ENCODE results near the gene MYL9. TPM values are rescaled to one million over a fixed set of nuclear protein-coding genes. Genes with fewer than 3 reads are reported as not detected.

MYL9 gene
- total RNA-seq, 2 donors from 2014 or later = 16.9 to 26.7 TPM

- DNase-seq = peak in 1 of 4 donors; percentile 41
- Histone ChIP-seq H3K27ac (no peak overlapping the region), H3K4me1 (peaks cover 21% of the 10 kb centered on the region), H3K27me3 (no peaks in the 10 kb centered on the region), H3K9me3 (no peaks in the 10 kb centered on the region), H3K36me3 (replicated peaks in 1 of 2; ENCODE audit: insufficient read depth in 1 of 2, low read depth in 2 of 2) (no peaks in the 10 kb centered on the region), H3K4me3 (no peak overlapping the region)
- intact Hi-C loops (cut with DNase I) = no loop called here
- WGBS, 2 donors = 76 to 84% methylated on average over 5 to 12 of the region's 12 CpGs
- no peak for ATAC-seq
- TF ChIP-seq POLR2A (IDR thresholded peaks at IDR 0.05) (no peak), CTCF (IDR thresholded peaks at IDR 0.05) (peak in 1 of 7 experiments; percentile 19)
These were observed 6.6 kb downstream of the MYL9 start for GRCh38 chr20:36548006-36548315.

GRCh38 chr20:36548704-36549627, 7.6 kb downstream of the MYL9 start:
- no peak overlapping the region for H3K27ac ChIP-seq
- no peak overlapping the region for H3K4me3 ChIP-seq
- no peaks in the 10 kb centered on the region for H3K27me3 ChIP-seq
- ATAC-seq (no peak), DNase-seq (no peak)
- H3K36me3 ChIP-seq (replicated peaks in 1 of 2; ENCODE audit: insufficient read depth in 1 of 2, low read depth in 2 of 2) = no peaks in the 10 kb centered on the region
- H3K9me3 ChIP-seq = no peaks in the 10 kb centered on the region
- peaks cover 11% of the 10 kb centered on the region for H3K4me1 ChIP-seq
- WGBS, 2 donors = 82 to 87% methylated on average over 11 to 23 of the region's 23 CpGs
- intact Hi-C loops (cut with DNase I) = no loop called here
- TF ChIP-seq POLR2A (IDR thresholded peaks at IDR 0.05) = no peak

- DNase-seq = no peak
- no peak for TF ChIP-seq CTCF (IDR thresholded peaks at IDR 0.05)
- TF ChIP-seq POLR2A (IDR thresholded peaks at IDR 0.05) = no peak
- 81% methylated on average over 9 of the region's 9 CpGs; no CpG with 5 or more reads in 1 of the 2 donors for WGBS, 2 donors
- intact Hi-C loops (cut with DNase I) = no loop called here
- Histone ChIP-seq H3K9me3 (no peaks in the 10 kb centered on the region), H3K27me3 (no peaks in the 10 kb centered on the region), H3K4me1 (peaks cover 5% of the 10 kb centered on the region), H3K36me3 (replicated peaks in 1 of 2; ENCODE audit: insufficient read depth in 1 of 2, low read depth in 2 of 2) (no peaks in the 10 kb centered on the region), H3K4me3 (no peak overlapping the region), H3K27ac (no peak overlapping the region)
- no peak for ATAC-seq
These were observed 8.3 kb downstream of the MYL9 start for GRCh38 chr20:36549628-36549941.

DNA sequence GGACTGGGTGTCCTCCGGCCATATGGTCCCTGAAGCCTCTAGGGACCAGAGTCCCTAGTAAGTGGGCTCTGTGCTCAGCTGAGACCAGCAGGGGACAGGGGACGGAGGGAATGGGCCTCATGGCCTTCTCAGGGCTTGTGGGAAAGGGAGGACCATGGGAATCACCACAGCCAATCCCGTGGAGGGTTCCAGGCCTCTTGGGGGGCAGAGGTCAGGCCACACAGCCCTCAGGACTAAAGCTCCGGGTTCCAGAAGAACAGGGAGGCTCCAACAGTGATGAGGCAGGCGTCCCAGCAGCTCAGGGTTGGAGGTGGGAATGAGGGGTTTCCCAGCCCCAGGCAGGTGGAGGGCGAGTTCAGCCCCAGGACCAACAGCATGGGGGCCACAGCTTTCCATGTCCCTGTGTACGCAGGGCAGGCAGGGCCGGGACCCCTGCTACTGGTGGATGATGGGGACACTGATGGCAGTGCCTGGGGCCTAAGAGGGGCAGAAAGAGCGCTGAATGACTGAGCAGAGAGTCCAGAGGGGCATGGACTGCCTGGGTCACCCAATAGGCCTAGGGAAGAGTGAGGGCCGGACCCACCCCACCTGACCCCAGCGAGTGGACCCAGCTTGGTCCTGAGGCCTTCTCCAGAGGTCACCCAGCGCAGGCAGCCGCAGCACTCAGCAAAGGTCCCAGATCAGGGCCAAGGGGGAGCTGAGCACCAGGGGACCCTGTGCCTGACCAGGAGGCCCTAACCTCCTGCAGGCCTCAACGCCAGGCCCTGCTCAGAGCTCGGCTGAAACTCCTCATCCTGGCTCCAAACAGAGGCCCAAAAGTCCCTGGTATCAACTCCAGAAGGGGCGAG, 8.8 kb downstream of the MYL9 start:
- H3K4me1 ChIP-seq = no peaks in the 10 kb centered on the region
- no peak for DNase-seq
- H3K27ac ChIP-seq = no peak overlapping the region
- H3K4me3 ChIP-seq = no peak overlapping the region
- H3K9me3 ChIP-seq = no peaks in the 10 kb centered on the region
- intact Hi-C loops (cut with DNase I) = no loop called here
- no peak for TF ChIP-seq POLR2A (IDR thresholded peaks at IDR 0.05)
- no peak for TF ChIP-seq CTCF (IDR thresholded peaks at IDR 0.05)
- 60 to 72% methylated on average over 1 to 16 of the region's 16 CpGs for WGBS, 2 donors
- peak; percentile 9 for ATAC-seq
- H3K36me3 ChIP-seq (replicated peaks in 1 of 2; ENCODE audit: insufficient read depth in 1 of 2, low read depth in 2 of 2) = no peaks in the 10 kb centered on the region
- H3K27me3 ChIP-seq = no peaks in the 10 kb centered on the region

DNA sequence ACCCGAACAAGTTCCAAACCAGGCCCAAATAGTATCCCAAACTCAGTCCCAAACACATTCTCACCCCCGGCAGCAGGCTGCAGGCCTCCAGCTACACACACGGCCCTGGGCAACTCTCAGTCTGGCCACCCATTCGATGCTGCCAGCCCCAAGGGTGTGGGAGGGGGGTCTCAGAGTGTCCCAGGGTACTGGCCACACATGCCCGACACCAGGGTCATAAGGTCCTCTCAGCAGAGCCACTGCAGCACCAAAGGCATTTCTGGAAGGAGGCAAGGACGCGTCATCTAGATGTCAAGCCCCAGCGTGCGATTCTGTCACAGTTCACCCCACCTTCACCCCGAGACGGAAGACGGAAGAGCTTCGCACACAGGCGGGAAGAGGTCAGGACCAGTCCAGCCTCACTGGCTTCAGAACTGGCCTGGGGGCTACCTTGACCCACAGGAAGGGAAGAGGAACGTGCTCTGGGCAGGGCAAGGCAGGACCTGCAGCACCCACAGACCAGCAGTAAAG, 9.5 kb downstream of the MYL9 start:
- H3K4me1 ChIP-seq = no peaks in the 10 kb centered on the region
- H3K9me3 ChIP-seq = no peaks in the 10 kb centered on the region
- ATAC-seq (no peak), DNase-seq (no peak)
- intact Hi-C loops (cut with DNase I) = no loop called here
- TF ChIP-seq CTCF (IDR thresholded peaks at IDR 0.05) (no peak), POLR2A (IDR thresholded peaks at IDR 0.05) (no peak)
- 70 to 78% methylated on average over 9 to 12 of the region's 15 CpGs for WGBS, 2 donors
- no peaks in the 10 kb centered on the region for H3K36me3 ChIP-seq (replicated peaks in 1 of 2; ENCODE audit: insufficient read depth in 1 of 2, low read depth in 2 of 2)
- no peak overlapping the region for H3K27ac ChIP-seq
- H3K27me3 ChIP-seq = no peaks in the 10 kb centered on the region
- H3K4me3 ChIP-seq = no peak overlapping the region

Data from body of pancreas (tissue), 4 donors.